Adrenal gland (tissue), 12 donors: ENCODE measurements around the gene PLA2G4D. TPM values are rescaled to one million over a fixed set of nuclear protein-coding genes. Genes with fewer than 3 reads are reported as not detected.
A peak's percentile ranks its signal among the peaks of the same experiment; 100 is the strongest.

Source experiments
- DNase-seq, 7 donors: peaks; one replicate each; pipeline ENCODE4 v3.0.0-alpha.2; 2019 to 2020
- H3K27ac ChIP-seq, 5 donors: fragments of 200-600 bp; sonication (generic) in 4 of 5; 1 replicate in 3 of 5; 2 replicates in 2 of 5; pipeline versions ENCODE4 v1.5.1 to v1.8.0; 2016 to 2020; ENCODE audit warnings: mild to moderate bottlenecking in 1 of 5
- H3K27me3 ChIP-seq: fragments of 200-600 bp; 2 replicates; pipeline ENCODE4 v1.8.0; 2021
- H3K36me3 ChIP-seq, 2 donors: fragments of 200-600 bp; replicated peaks in 1 of 2; 1 replicate in 1 of 2; 2 replicates in 1 of 2; pipeline versions ENCODE4 v1.5.1 to v1.8.0; 2018 to 2022
- H3K4me1 ChIP-seq, 2 donors: fragments of 200-600 bp; replicated peaks in 1 of 2; 1 replicate in 1 of 2; 2 replicates in 1 of 2; pipeline versions ENCODE4 v1.5.1 to v1.8.0; 2018 to 2021
- H3K4me3 ChIP-seq, 4 donors: fragments of 200-600 bp; sonication (generic) in 3 of 4; one replicate each; pipeline ENCODE4 v1.5.1; 2016 to 2018
- H3K9me3 ChIP-seq, 3 donors: fragments of 200-600 bp; sonication (generic) in 1 of 3; replicated peaks in 1 of 3; 1 replicate in 2 of 3; 2 replicates in 1 of 3; pipeline versions ENCODE4 v1.5.1 to v1.8.0; 2016 to 2021
- CTCF ChIP-seq, 6 experiments: fragments of 450-650 bp in 4 of 6; fragments of 200-600 bp in 2 of 6; sonication (generic) in 1 of 6; IDR thresholded peaks; 1 replicate in 5 of 6; 2 replicates in 1 of 6; pipeline versions ENCODE4 v1.5.1 to v1.8.0; 2016 to 2021; ENCODE audit warnings: antibody characterized with exemption in 6 of 6, mild to moderate bottlenecking in 2 of 6, moderate library complexity in 1 of 6
- POLR2A ChIP-seq, 2 donors: fragments of 450-650 bp; IDR thresholded peaks; one replicate each; pipeline ENCODE4 v1.6.1; 2017; ENCODE audit warnings: antibody characterized with exemption in 2 of 2, mild to moderate bottlenecking in 2 of 2, moderate library complexity in 1 of 2
- WGBS, 4 donors: extraction: QIAGEN DNeasy Blood & Tissue Kit in 2 of 4; methylation state at CpG; one replicate each; pipeline versions ENCODE4 v1.1.5 to v1.1.7; 2013 to 2017; 5-methylcytosine and 5-hydroxymethylcytosine counted together
- intact Hi-C, 2 donors: fragments of 100-400 bp; cut with DNase I; formaldehyde crosslinking; loops; one replicate each; pipeline versions ENCODE4 v1.14.1 to v1.15.0; 2022 to 2023
- polyA plus RNA-seq, 3 donors: library from polyadenylated mRNA; stranded (reverse); fragments of 200-250 nt in 2 of 3; fragments of 350-450 nt in 1 of 3; fragmentation: Illumina TruSeq in 1 of 3; extraction: RNeasy Lipid Tissue Mini Kit (QIAGEN cat#74804) in 1 of 3; gene quantifications; one replicate each; pipeline ENCODE4 v1.2.3, GENCODE V29; 2013 to 2014
- total RNA-seq, 9 donors: library from RNA; depleted of rRNA in 4 of 9; stranded (reverse); fragments of >200 nt in 4 of 9; fragments of 120-200 nt in 1 of 9; fragmentation: NEBNext Ultra II Directional in 1 of 9; extraction: Animal tissue kit (Norgen Biotek cat#: 25700) in 1 of 9; gene quantifications; one replicate each; pipeline versions ENCODE4 v1.1.0 to v1.2.4, GENCODE V29; 2013 to 2023
- donor health status: healthy with polysubstance abuse.
- donor health status: Bipolar disorder and iron deficiency.
- donor health status: DM: yes; HTN: yes; CAD: no.
- donor health status: DM: no; HTN: no; CAD: no.
- donor health status: DM: no; HTN: no; CAD: no.
- donor health status: DM: yes; HTN: yes; CAD: no.

The PLA2G4D gene
- total and polyA plus RNA-seq, 12 donors, result 0.07 to 1.2 (median 0.23) TPM; not detected in 2

DNA sequence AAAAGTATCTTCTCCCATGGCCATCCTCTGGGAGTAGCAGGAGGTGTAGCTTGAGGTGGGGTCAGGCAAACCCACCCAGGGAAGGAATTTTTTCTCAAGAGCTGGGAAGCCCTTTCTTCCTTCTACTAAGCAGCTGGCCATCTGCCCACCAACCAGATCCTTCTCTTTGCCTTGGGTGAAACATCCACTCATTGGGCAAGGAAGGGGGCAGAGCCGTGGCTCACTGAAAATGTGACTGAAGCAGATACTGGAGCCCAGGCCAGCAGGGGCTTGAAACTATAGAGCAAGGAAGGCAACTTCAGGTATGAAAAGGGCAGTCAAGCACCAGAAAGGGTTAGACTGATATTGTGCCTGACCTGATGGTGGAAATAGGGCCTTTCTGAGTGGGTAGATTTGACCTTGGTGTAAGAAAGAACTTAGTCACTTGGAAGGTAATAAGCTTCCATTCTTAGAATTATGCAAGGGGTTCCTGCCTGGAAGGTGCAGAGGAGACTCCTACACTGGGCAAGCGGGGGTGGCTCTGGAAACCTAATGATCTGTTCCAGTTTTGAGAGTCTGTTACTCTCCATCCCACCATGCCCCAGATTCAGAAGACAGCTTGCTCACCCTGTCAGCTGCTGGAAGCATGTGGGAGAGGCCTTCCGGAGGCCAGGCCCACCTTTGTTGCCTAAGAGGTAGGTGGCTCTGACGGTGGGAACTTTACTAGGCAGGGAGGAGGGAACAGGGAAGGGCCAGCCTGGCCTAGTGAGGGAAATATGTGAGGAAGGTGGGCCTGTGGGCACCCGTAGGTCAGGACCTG is 51.6 kb downstream of the PLA2G4D start:
- 79 to 92% (median 87%) methylated on average over 5 of the region's 5 CpGs for WGBS, 4 donors
- TF ChIP-seq CTCF (IDR thresholded peaks at IDR 0.05), result no peak
- TF ChIP-seq POLR2A (IDR thresholded peaks at IDR 0.05), result no peak
- intact Hi-C loops, result no loop called here

DNA sequence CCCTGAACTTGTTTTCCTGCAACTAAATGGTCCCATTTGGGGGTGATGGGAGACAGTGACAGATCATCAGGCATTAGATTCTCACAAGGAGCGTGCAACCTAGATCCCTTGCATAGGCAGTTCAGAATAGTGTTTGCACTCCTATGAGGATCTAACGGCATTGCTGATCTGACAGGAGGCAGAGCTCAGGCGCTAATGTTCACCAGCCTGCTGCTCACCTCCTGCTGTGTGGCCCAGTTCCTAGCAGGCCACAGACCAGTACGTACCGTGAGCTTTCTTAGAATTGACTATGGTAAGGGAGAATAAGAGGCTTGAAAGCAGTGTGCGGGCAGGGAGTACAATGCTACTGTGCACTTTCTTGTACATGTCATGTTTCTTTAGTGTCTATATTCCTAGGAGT is 56.0 kb downstream of the PLA2G4D start:
- H3K4me3 ChIP-seq, result no peak overlapping the region
- 93 to 97% (median 94%) methylated on average over 6 of the region's 6 CpGs for WGBS, 4 donors
- H3K27me3 ChIP-seq, result no peaks in the 10 kb centered on the region
- no peaks in the 10 kb centered on the region for H3K4me1 ChIP-seq
- H3K36me3 ChIP-seq, result no peaks in the 10 kb centered on the region
- no peak overlapping the region for H3K27ac ChIP-seq
- no peaks in the 10 kb centered on the region for H3K9me3 ChIP-seq
- no peak for DNase-seq
- intact Hi-C loops, result no loop called here
- TF ChIP-seq CTCF (IDR thresholded peaks at IDR 0.05) (no peak), POLR2A (IDR thresholded peaks at IDR 0.05) (no peak)

More for the DNA sequence above, 51.6 kb downstream of the PLA2G4D start:
- no peak overlapping the region for H3K27ac ChIP-seq
- no peaks in the 10 kb centered on the region for H3K9me3 ChIP-seq
- no peaks in the 10 kb centered on the region for H3K4me1 ChIP-seq
- DNase-seq, result no peak
- H3K27me3 ChIP-seq, result no peaks in the 10 kb centered on the region
- H3K4me3 ChIP-seq, result no peak overlapping the region
- H3K36me3 ChIP-seq, result no peaks in the 10 kb centered on the region

GRCh38 chr15:42037656-42038055 is 56.7 kb downstream of the PLA2G4D start:
- no peak overlapping the region for H3K27ac ChIP-seq
- H3K4me3 ChIP-seq, result no peak overlapping the region
- H3K27me3 ChIP-seq, result no peaks in the 10 kb centered on the region
- no peak for TF ChIP-seq CTCF (IDR thresholded peaks at IDR 0.05)
- TF ChIP-seq POLR2A (IDR thresholded peaks at IDR 0.05), result no peak
- intact Hi-C loops, result no loop called here
- 58 to 87% (median 71%) methylated on average over 6 to 8 of the region's 8 CpGs for WGBS, 4 donors
- H3K36me3 ChIP-seq, result no peaks in the 10 kb centered on the region
- H3K4me1 ChIP-seq, result no peaks in the 10 kb centered on the region
- no peaks in the 10 kb centered on the region for H3K9me3 ChIP-seq
- peak in 2 of 7 donors; percentile 32 to 39 for DNase-seq

- no peak for TF ChIP-seq POLR2A (IDR thresholded peaks at IDR 0.05)
- no peak for TF ChIP-seq CTCF (IDR thresholded peaks at IDR 0.05)
- intact Hi-C loops, result no loop called here
- H3K9me3 ChIP-seq, result no peaks in the 10 kb centered on the region
- H3K36me3 ChIP-seq, result no peaks in the 10 kb centered on the region
- H3K4me3 ChIP-seq, result no peak overlapping the region
- DNase-seq, result no peak
- H3K27me3 ChIP-seq, result no peaks in the 10 kb centered on the region
- 82 to 93% (median 85%) methylated on average over 8 to 9 of the region's 9 CpGs for WGBS, 4 donors
- no peak overlapping the region for H3K27ac ChIP-seq
- no peaks in the 10 kb centered on the region for H3K4me1 ChIP-seq
Observed at GRCh38 chr15:42036966-42037365, 57.4 kb downstream of the PLA2G4D start.
